Uterus (tissue), 4 donors: Measurements from ENCODE around the gene ZNF565. TPM values are rescaled to one million over a fixed set of nuclear protein-coding genes. Genes with fewer than 3 reads are reported as not detected.
A peak's percentile ranks its signal among the peaks of the same experiment; 100 is the strongest.

Experiments
- DNase-seq, 2 donors: peaks; one replicate each; pipeline ENCODE4 v3.0.0-alpha.2; 2019 to 2020
- H3K27ac ChIP-seq, 2 donors: fragments of 200-600 bp; sonication (generic); 1 replicate in 1 of 2; 2 replicates in 1 of 2; pipeline ENCODE4 v1.5.1; 2016 to 2018
- H3K27me3 ChIP-seq, 2 donors: fragments of 200-600 bp; sonication (generic); one replicate each; pipeline ENCODE4 v1.5.1; 2018 to 2019; ENCODE audit warnings: control low read depth in 1 of 2
- H3K36me3 ChIP-seq, 2 donors: fragments of 200-600 bp; sonication (generic); one replicate each; pipeline ENCODE4 v1.5.1; 2019; ENCODE audit warnings: control low read depth in 1 of 2
- H3K4me1 ChIP-seq, 2 donors: fragments of 200-600 bp; sonication (generic); one replicate each; pipeline ENCODE4 v1.5.1; 2018 to 2019; ENCODE audit warnings: control low read depth in 1 of 2
- H3K4me3 ChIP-seq, 2 donors: fragments of 200-600 bp; sonication (generic); 1 replicate in 1 of 2; 2 replicates in 1 of 2; pipeline ENCODE4 v1.5.1; 2018 to 2019; ENCODE audit warnings: mild to moderate bottlenecking in 1 of 2
- H3K9me3 ChIP-seq, 2 donors: fragments of 200-600 bp; sonication (generic); one replicate each; pipeline ENCODE4 v1.5.1; 2019; ENCODE audit warnings: control low read depth in 1 of 2
- CTCF ChIP-seq, 4 experiments: fragments of 200-600 bp in 2 of 4; fragments of 450-650 bp in 2 of 4; sonication (generic) in 2 of 4; IDR thresholded peaks; one replicate each; pipeline ENCODE4 v1.5.1; 2016 to 2019; ENCODE audit warnings: antibody characterized with exemption in 4 of 4, mild to moderate bottlenecking in 2 of 4, moderate library complexity in 1 of 4
- POLR2A ChIP-seq, 2 donors: fragments of 450-650 bp; IDR thresholded peaks; one replicate each; pipeline ENCODE4 v1.6.1; 2016; ENCODE audit warnings: antibody characterized with exemption in 2 of 2, mild to moderate bottlenecking in 1 of 2, moderate library complexity in 1 of 2
- intact Hi-C: fragments of 100-400 bp; cut with DNase I; formaldehyde crosslinking; loops from one replicate; pipeline ENCODE4 v1.15.1; 2023; ENCODE audit warnings: low total_unique reads
- total RNA-seq, 4 donors: library from RNA; depleted of rRNA in 3 of 4; stranded (reverse); fragments of >200 nt in 3 of 4; gene quantifications; one replicate each; pipeline versions ENCODE4 v1.1.0 to v1.2.4, GENCODE V29; 2014 to 2023
- donor health status: DM: yes; HTN: yes; CAD: no.

Gene ZNF565
- total RNA-seq, 4 donors from 2014 or later, result 1.5 to 20.8 (median 6.1) TPM

- H3K4me1 ChIP-seq, result no peaks in the 10 kb centered on the region
- TF ChIP-seq CTCF (IDR thresholded peaks at IDR 0.05), result no peak
- TF ChIP-seq POLR2A (IDR thresholded peaks at IDR 0.05), result no peak
- no peak for DNase-seq
- no peak overlapping the region for H3K27ac ChIP-seq
- no peaks in the 10 kb centered on the region for H3K9me3 ChIP-seq
- intact Hi-C loops, result no loop called here
- no peaks in the 10 kb centered on the region for H3K27me3 ChIP-seq
- no peaks in the 10 kb centered on the region for H3K36me3 ChIP-seq
- H3K4me3 ChIP-seq, result no peak overlapping the region
These were observed 10.9 kb upstream of the ZNF565 start for GRCh38 chr19:36225219-36225892.

GRCh38 chr19:36222503-36222902 is 8.0 kb upstream of the ZNF565 start:
- Histone ChIP-seq H3K36me3 (no peaks in the 10 kb centered on the region), H3K4me1 (peaks cover 0 to 7% of the 10 kb centered on the region in 2 donors), H3K27me3 (no peaks in the 10 kb centered on the region), H3K9me3 (no peaks in the 10 kb centered on the region), H3K4me3 (no peak overlapping the region), H3K27ac (no peak overlapping the region)
- intact Hi-C loops, result no loop called here
- no peak for DNase-seq
- TF ChIP-seq CTCF (IDR thresholded peaks at IDR 0.05) (no peak), POLR2A (IDR thresholded peaks at IDR 0.05) (no peak)

DNA sequence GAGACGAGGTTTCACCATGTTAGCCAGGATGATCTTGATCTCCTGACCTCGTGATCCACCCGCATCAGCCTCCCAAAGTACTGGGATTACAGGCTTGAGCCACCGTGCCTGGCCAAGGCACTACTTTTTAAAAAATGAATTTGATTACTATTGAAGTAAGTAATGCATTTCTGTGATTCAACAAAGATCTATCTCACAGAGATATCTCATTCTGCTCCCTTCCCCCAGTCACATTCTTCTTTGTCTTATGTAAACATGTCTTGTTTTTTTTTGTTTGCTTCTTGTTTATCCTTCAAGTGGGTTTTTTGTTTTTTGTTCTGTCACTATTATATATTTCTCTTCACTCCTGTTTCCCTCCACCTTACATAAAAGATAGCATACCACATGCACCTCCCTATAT is 7.0 kb upstream of the ZNF565 start:
- no peaks in the 10 kb centered on the region for H3K9me3 ChIP-seq
- no peak for TF ChIP-seq POLR2A (IDR thresholded peaks at IDR 0.05)
- H3K27ac ChIP-seq, result no peak overlapping the region
- H3K4me3 ChIP-seq, result no peak overlapping the region
- no peak for DNase-seq
- no peaks in the 10 kb centered on the region for H3K36me3 ChIP-seq
- intact Hi-C loops, result no loop called here
- peaks cover 0 to 7% of the 10 kb centered on the region in 2 donors for H3K4me1 ChIP-seq
- no peaks in the 10 kb centered on the region for H3K27me3 ChIP-seq

GRCh38 chr19:36215276-36216123 is 1.0 kb upstream of the ZNF565 start:
- peaks cover 0 to 7% of the 10 kb centered on the region in 2 donors for H3K4me1 ChIP-seq
- no peak for TF ChIP-seq CTCF (IDR thresholded peaks at IDR 0.05)
- TF ChIP-seq POLR2A (IDR thresholded peaks at IDR 0.05), result no peak
- H3K4me3 ChIP-seq, result peak overlapping the region; percentile 67 to 88
- H3K27ac ChIP-seq, result peak overlapping the region; percentile 94 to 97
- intact Hi-C loops, result no loop called here
- no peaks in the 10 kb centered on the region for H3K36me3 ChIP-seq
- no peaks in the 10 kb centered on the region for H3K27me3 ChIP-seq
- H3K9me3 ChIP-seq, result no peaks in the 10 kb centered on the region
- DNase-seq, result no peak

GRCh38 chr19:36212895-36213294 is 1.6 kb downstream of the ZNF565 start:
- TF ChIP-seq POLR2A (IDR thresholded peaks at IDR 0.05) (no peak), CTCF (IDR thresholded peaks at IDR 0.05) (no peak)
- H3K9me3 ChIP-seq, result no peaks in the 10 kb centered on the region
- no peak overlapping the region for H3K27ac ChIP-seq

More at GRCh38 chr19:36212895-36213294, 1.6 kb downstream of the ZNF565 start:
- Histone ChIP-seq H3K27me3 (no peaks in the 10 kb centered on the region), H3K36me3 (no peaks in the 10 kb centered on the region), H3K4me3 (no peak overlapping the region), H3K4me1 (no peaks in the 10 kb centered on the region)
- DNase-seq, result no peak
- intact Hi-C loops, result no loop called here
